Medulla oblongata (tissue), 1 donor: ENCODE measurements around the gene LUZP1.
"Not testable (repeated sequence)": the region's sequence is repeated elsewhere in the genome, so short reads cannot be mapped to it uniquely, and the experiment has no call there.

Source experiments
- DNase-seq: peaks from one replicate; pipeline ENCODE4 v3.0.0-alpha.2; 2015; ENCODE audit errors: extremely low spot score

Gene LUZP1

GRCh38 chr1:23168445-23169194 is at the start of gene LUZP1:
LUZP1 (minus strand) TSS chr1:23168856.
- DNase-seq = peak; percentile 94

- DNase-seq = no peak
Observed at GRCh38 chr1:23217421-23218115, 48.9 kb upstream of the LUZP1 start, which contains the start of gene HTR1D. HTR1D (minus strand) TSS chr1:23217502; CDS start chr1:23194219, 23,283 bp downstream.

- no peak for DNase-seq
Observed at GRCh38 chr1:23216771-23217420, 48.2 kb upstream of the LUZP1 start.

GRCh38 chr1:23215751-23216449 is 47.2 kb upstream of the LUZP1 start:
- DNase-seq = no peak

- DNase-seq = no peak
Observed at GRCh38 chr1:23215291-23215690, 46.6 kb upstream of the LUZP1 start.

- DNase-seq = no peak
Observed at GRCh38 chr1:23214640-23215039, 46.0 kb upstream of the LUZP1 start.

- no peak for DNase-seq
Observed at GRCh38 chr1:23211955-23212354, 43.3 kb upstream of the LUZP1 start.

- DNase-seq = no peak
Observed at GRCh38 chr1:23210963-23211362, 42.3 kb upstream of the LUZP1 start.

- DNase-seq = no peak
Observed at GRCh38 chr1:23210351-23210785, 41.7 kb upstream of the LUZP1 start.

GRCh38 chr1:23209770-23210169 is 41.1 kb upstream of the LUZP1 start:
- no peak for DNase-seq

GRCh38 chr1:23208527-23208926 is 39.9 kb upstream of the LUZP1 start:
- no peak for DNase-seq

GRCh38 chr1:23207733-23208132 is 39.1 kb upstream of the LUZP1 start:
- DNase-seq = not testable (repeated sequence)

- no peak for DNase-seq
Observed at GRCh38 chr1:23202263-23202749, 33.6 kb upstream of the LUZP1 start.

- DNase-seq = no peak
Observed at GRCh38 chr1:23200883-23201282, 32.2 kb upstream of the LUZP1 start.

GRCh38 chr1:23198373-23198772 is 29.7 kb upstream of the LUZP1 start:
- DNase-seq = no peak

GRCh38 chr1:23196627-23197328 is 28.1 kb upstream of the LUZP1 start:
- DNase-seq = no peak

- DNase-seq = no peak
Observed at GRCh38 chr1:23194119-23194984, 25.7 kb upstream of the LUZP1 start.

GRCh38 chr1:23193391-23194118 is 24.9 kb upstream of the LUZP1 start:
- DNase-seq = no peak

GRCh38 chr1:23191199-23191598 is 22.5 kb upstream of the LUZP1 start:
- DNase-seq = no peak
